Measurements from ENCODE around the gene ROBO1.

Gene ROBO1

GRCh38 chr3:78794431-78794830, 973.4 kb downstream of the ROBO1 start:
- no peak for DNase-seq (ENCODE audit: low read depth)
- TF ChIP-seq, protein P1, sequence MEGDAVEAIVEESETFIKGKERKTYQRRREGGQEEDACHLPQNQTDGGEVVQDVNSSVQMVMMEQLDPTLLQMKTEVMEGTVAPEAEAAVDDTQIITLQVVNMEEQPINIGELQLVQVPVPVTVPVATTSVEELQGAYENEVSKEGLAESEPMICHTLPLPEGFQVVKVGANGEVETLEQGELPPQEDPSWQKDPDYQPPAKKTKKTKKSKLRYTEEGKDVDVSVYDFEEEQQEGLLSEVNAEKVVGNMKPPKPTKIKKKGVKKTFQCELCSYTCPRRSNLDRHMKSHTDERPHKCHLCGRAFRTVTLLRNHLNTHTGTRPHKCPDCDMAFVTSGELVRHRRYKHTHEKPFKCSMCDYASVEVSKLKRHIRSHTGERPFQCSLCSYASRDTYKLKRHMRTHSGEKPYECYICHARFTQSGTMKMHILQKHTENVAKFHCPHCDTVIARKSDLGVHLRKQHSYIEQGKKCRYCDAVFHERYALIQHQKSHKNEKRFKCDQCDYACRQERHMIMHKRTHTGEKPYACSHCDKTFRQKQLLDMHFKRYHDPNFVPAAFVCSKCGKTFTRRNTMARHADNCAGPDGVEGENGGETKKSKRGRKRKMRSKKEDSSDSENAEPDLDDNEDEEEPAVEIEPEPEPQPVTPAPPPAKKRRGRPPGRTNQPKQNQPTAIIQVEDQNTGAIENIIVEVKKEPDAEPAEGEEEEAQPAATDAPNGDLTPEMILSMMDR (IDR thresholded peaks at IDR 0.05; ENCODE audit: low read depth, low read length, missing control alignments): no peak
- no peak overlapping the region for H3K4me3 ChIP-seq (ENCODE audit: low read depth, low read length)
- in situ Hi-C loops (cut with HindIII; ENCODE audit: low sequenced_read_pairs): no loop called here

- in situ Hi-C loops (cut with HindIII; ENCODE audit: low sequenced_read_pairs): no loop called here
- TF ChIP-seq, protein P1 (IDR thresholded peaks at IDR 0.05; ENCODE audit: low read depth, low read length, missing control alignments): no peak
- no peak overlapping the region for H3K4me3 ChIP-seq (ENCODE audit: low read depth, low read length)
- no peak for DNase-seq (ENCODE audit: low read depth)
These were observed 975.1 kb downstream of the ROBO1 start for GRCh38 chr3:78792733-78793132.

- no peak for DNase-seq (ENCODE audit: low read depth)
- TF ChIP-seq, protein P1 (IDR thresholded peaks at IDR 0.05; ENCODE audit: low read depth, low read length, missing control alignments): no peak
- H3K4me3 ChIP-seq (ENCODE audit: low read depth, low read length): no peak overlapping the region
- in situ Hi-C loops (cut with HindIII; ENCODE audit: low sequenced_read_pairs): no loop called here
These were observed 975.6 kb downstream of the ROBO1 start for GRCh38 chr3:78792212-78792611.

DNA sequence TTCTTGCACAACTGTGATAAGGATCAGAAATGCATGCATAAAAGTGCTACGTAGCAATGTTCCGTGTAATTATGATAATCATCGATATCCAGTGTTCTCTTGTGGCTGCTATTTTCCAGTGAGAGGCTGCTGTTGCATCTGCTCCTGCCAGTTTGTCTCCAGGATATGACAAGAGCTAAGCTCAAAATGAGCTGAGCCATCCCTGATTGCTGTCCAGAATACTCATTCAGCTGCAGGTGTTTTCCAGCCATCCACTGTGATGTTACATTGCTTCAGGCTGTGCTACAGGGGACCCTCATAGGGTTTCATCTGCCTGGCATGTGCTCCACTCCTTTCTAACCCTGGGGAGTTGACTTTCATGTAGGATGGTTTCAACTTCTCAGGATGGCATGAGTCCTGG, 976.0 kb downstream of the ROBO1 start:
- no peak for DNase-seq (ENCODE audit: low read depth)
- TF ChIP-seq, protein P1 (IDR thresholded peaks at IDR 0.05; ENCODE audit: low read depth, low read length, missing control alignments): no peak
- in situ Hi-C loops (cut with HindIII; ENCODE audit: low sequenced_read_pairs): no loop called here
- no peak overlapping the region for H3K4me3 ChIP-seq (ENCODE audit: low read depth, low read length)

GRCh38 chr3:78788839-78789238, 979.0 kb downstream of the ROBO1 start:
- in situ Hi-C loops (cut with HindIII; ENCODE audit: low sequenced_read_pairs): no loop called here
- no peak overlapping the region for H3K4me3 ChIP-seq (ENCODE audit: low read depth, low read length)
- DNase-seq (ENCODE audit: low read depth): no peak
- TF ChIP-seq, protein P1 (IDR thresholded peaks at IDR 0.05; ENCODE audit: low read depth, low read length, missing control alignments): no peak

DNA sequence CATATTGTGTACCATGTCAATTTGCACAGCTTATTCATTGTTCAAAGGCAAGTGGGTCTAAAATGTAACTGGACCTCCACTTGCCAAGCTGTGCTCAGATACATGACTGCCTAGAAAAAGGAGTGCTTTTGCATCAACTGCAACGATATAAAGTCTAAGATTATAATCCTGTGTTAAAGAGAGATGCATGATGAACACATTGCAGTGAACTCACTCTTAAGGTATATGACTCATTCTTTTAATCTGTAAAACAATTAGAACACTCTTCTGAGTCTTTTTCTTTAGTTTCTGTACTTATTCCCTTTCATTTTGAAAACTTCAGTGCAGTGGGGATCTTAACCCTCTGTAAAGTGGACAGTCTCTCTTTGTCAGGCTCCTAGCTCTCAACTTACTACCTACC, 982.8 kb downstream of the ROBO1 start:
- DNase-seq (ENCODE audit: low read depth): no peak
- TF ChIP-seq, protein P1 (IDR thresholded peaks at IDR 0.05; ENCODE audit: low read depth, low read length, missing control alignments): no peak
- in situ Hi-C loops (cut with HindIII; ENCODE audit: low sequenced_read_pairs): no loop called here
- no peak overlapping the region for H3K4me3 ChIP-seq (ENCODE audit: low read depth, low read length)

GRCh38 chr3:78781351-78781750, 986.4 kb downstream of the ROBO1 start:
- TF ChIP-seq, protein P1 (IDR thresholded peaks at IDR 0.05; ENCODE audit: low read depth, low read length, missing control alignments): no peak
- in situ Hi-C loops (cut with HindIII; ENCODE audit: low sequenced_read_pairs): no loop called here
- no peak for DNase-seq (ENCODE audit: low read depth)
- H3K4me3 ChIP-seq (ENCODE audit: low read depth, low read length): no peak overlapping the region
